IMR-90 (cell line): ENCODE measurements around the gene ZDHHC6. TPM values are rescaled to one million over a fixed set of nuclear protein-coding genes. Genes with fewer than 3 reads are reported as not detected.

Experiments
- ATAC-seq: fragments of 200-7000 bp; cut with Tn5 transposase; 2 replicates; pipeline ENCODE4 v1.9.1; 2020; ENCODE audit warnings: low read depth, mild to moderate bottlenecking, moderate library complexity
- BruUV-seq: library from RNA; stranded (reverse); fragments of 400-500 nt; replicated peaks from 2 replicates; lab custom pipeline; 2021; lab: Mats Ljungman, UMichigan
- CTCF ChIA-PET: fragments of 300-600 bp; formaldehyde crosslinking; extraction: SDS; loops from one replicate; lab custom pipeline; 2021; ENCODE audit warnings: antibody characterized with exemption; lab: Yijun Ruan, JAX
- POLR2A ChIA-PET: fragments of 300-600 bp; sonication (Branson Sonifier 250); formaldehyde crosslinking; loops from one replicate; lab custom pipeline; 2022; ENCODE audit warnings: antibody characterized with exemption; ENCODE audit not compliant: unreplicated experiment; lab: Charles Lee
- DNase-seq: peaks from one replicate; pipeline ENCODE4 v3.0.0; 2013
- H2AFZ ChIP-seq: replicated peaks from 2 replicates; pipeline ENCODE3; 2013; ENCODE audit warnings: low read length, mild to moderate bottlenecking; ENCODE audit not compliant: poor library complexity
- H2AK5ac ChIP-seq: 2 replicates; pipeline ENCODE4 v1.6.1; 2013; ENCODE audit warnings: low read depth, low read length, inconsistent platforms
- H2AK9ac ChIP-seq: replicated peaks from 2 replicates; pipeline ENCODE3; 2013; ENCODE audit warnings: mild to moderate bottlenecking, low read depth, low read length, moderate library complexity; ENCODE audit not compliant: poor library complexity
- H2BK120ac ChIP-seq: 2 replicates; pipeline ENCODE4 v1.6.1; 2013; ENCODE audit warnings: low read depth, low read length, inconsistent platforms
- H2BK15ac ChIP-seq: 3 replicates; pipeline ENCODE4 v1.6.1; 2013; ENCODE audit warnings: low read depth, low read length, inconsistent platforms
- H2BK20ac ChIP-seq: 2 replicates; pipeline ENCODE4 v1.6.1; 2013; ENCODE audit warnings: low read depth, mild to moderate bottlenecking, inconsistent platforms, low read length, moderate library complexity
- H2BK5ac ChIP-seq: 2 replicates; pipeline ENCODE4 v1.6.1; 2013; ENCODE audit warnings: mild to moderate bottlenecking, low read depth, low read length, inconsistent platforms; ENCODE audit not compliant: poor library complexity, severe bottlenecking
- H3K14ac ChIP-seq: replicated peaks from 2 replicates; pipeline ENCODE4 v1.6.1; 2013; ENCODE audit warnings: low read depth, low read length, inconsistent platforms
- H3K18ac ChIP-seq: 2 replicates; pipeline ENCODE4 v1.6.1; 2013; ENCODE audit warnings: low read depth, low read length, control low read depth
- H3K23ac ChIP-seq: 2 replicates; pipeline ENCODE4 v1.6.1; 2013; ENCODE audit warnings: low read depth, low read length, inconsistent platforms
- H3K27ac ChIP-seq: 2 replicates; pipeline ENCODE4 v1.5.1; 2013; ENCODE audit warnings: mild to moderate bottlenecking, control low read depth, low read length; ENCODE audit not compliant: insufficient read depth
- H3K27me3 ChIP-seq: 2 replicates; pipeline ENCODE4 v1.6.1; 2013; ENCODE audit warnings: low read length; ENCODE audit not compliant: control insufficient read depth, insufficient read depth
- H3K36me3 ChIP-seq: 2 replicates; pipeline ENCODE4 v1.6.1; 2013; ENCODE audit warnings: low read length, mixed read lengths; ENCODE audit not compliant: control insufficient read depth, insufficient read depth
- H3K4ac ChIP-seq: 2 replicates; pipeline ENCODE4 v1.6.1; 2013; ENCODE audit warnings: low read depth, low read length, inconsistent platforms
- H3K4me1 ChIP-seq: 2 replicates; pipeline ENCODE4 v1.6.1; 2013; ENCODE audit warnings: low read length, mixed read lengths; ENCODE audit not compliant: control insufficient read depth, insufficient read depth
- H3K4me2 ChIP-seq: 2 replicates; pipeline ENCODE4 v1.6.1; 2013; ENCODE audit warnings: low read depth, mild to moderate bottlenecking, control low read depth, low read length, moderate library complexity
- H3K4me3 ChIP-seq: 2 replicates; pipeline ENCODE4 v1.5.1; 2013; ENCODE audit warnings: low read depth, mild to moderate bottlenecking, control low read depth, low read length, moderate library complexity; ENCODE audit not compliant: insufficient read depth
- H3K56ac ChIP-seq: 2 replicates; pipeline ENCODE4 v1.6.1; 2013; ENCODE audit warnings: low read length, inconsistent platforms; ENCODE audit not compliant: insufficient read depth; ENCODE audit errors: extremely low read depth
- H3K79me1 ChIP-seq, 2 experiments: 2 replicates each; pipeline ENCODE4 v1.6.1; 2013; ENCODE audit warnings: low read length in 2 of 2, inconsistent platforms in 1 of 2, low read depth in 1 of 2
- H3K9ac ChIP-seq: 2 replicates; pipeline ENCODE4 v1.6.1; 2013; ENCODE audit warnings: low read depth, low read length, control low read depth
- H3K9me1 ChIP-seq: 2 replicates; pipeline ENCODE4 v1.6.1; 2013; ENCODE audit warnings: low read length, inconsistent platforms; ENCODE audit not compliant: insufficient read depth
- H3K9me3 ChIP-seq: 2 replicates; pipeline ENCODE4 v1.6.1; 2013; ENCODE audit warnings: low read length; ENCODE audit not compliant: control insufficient read depth, insufficient read depth
- H4K20me1 ChIP-seq: 2 replicates; pipeline ENCODE4 v1.6.1; 2013; ENCODE audit warnings: low read length, inconsistent platforms; ENCODE audit not compliant: insufficient read depth
- H4K5ac ChIP-seq: 2 replicates; pipeline ENCODE4 v1.6.1; 2013; ENCODE audit warnings: mild to moderate bottlenecking, low read depth, low read length, control low read depth
- H4K8ac ChIP-seq, 2 experiments: 2 replicates each; pipeline ENCODE4 v1.6.1; 2013; ENCODE audit warnings: low read depth in 2 of 2, low read length in 2 of 2, control low read depth in 1 of 2, inconsistent platforms in 1 of 2
- H4K91ac ChIP-seq: 2 replicates; pipeline ENCODE4 v1.6.1; 2013; ENCODE audit warnings: low read depth, low read length, inconsistent platforms; ENCODE audit not compliant: insufficient read depth
- BHLHE40 ChIP-seq: fragments of 150-350 bp; IDR thresholded peaks from 2 replicates; pipeline ENCODE4 v1.6.1; 2016; ENCODE audit warnings: mild to moderate bottlenecking, low read depth, low read length
- CEBPB ChIP-seq: IDR thresholded peaks from 2 replicates; pipeline ENCODE4 v1.6.1; 2012; ENCODE audit warnings: low read depth, low read length, improper control_type of control experiment
- CHD1 ChIP-seq: IDR thresholded peaks from 2 replicates; pipeline ENCODE4 v1.6.1; 2012; ENCODE audit warnings: low read depth, low read length, improper control_type of control experiment
- CTCF ChIP-seq: conservative IDR thresholded peaks from 2 replicates; pipeline ENCODE4 v1.5.1; 2012; ENCODE audit warnings: mild to moderate bottlenecking, low read depth, low read length, improper control_type of control experiment
- ELK1 ChIP-seq: fragments of 150-350 bp; IDR thresholded peaks from 2 replicates; pipeline ENCODE4 v1.6.1; 2016; ENCODE audit warnings: low read depth, mild to moderate bottlenecking, low read length, moderate library complexity, borderline replicate concordance
- FOS ChIP-seq: fragments of 150-350 bp; IDR thresholded peaks from 2 replicates; pipeline ENCODE4 v1.6.1; 2016; ENCODE audit warnings: low read depth, low read length
- MAFK ChIP-seq: IDR thresholded peaks from 2 replicates; pipeline ENCODE4 v1.6.1; 2012; ENCODE audit warnings: low read depth, low read length, improper control_type of control experiment
- MAZ ChIP-seq: IDR thresholded peaks from 2 replicates; pipeline ENCODE4 v1.6.1; 2012; ENCODE audit warnings: low read depth, mild to moderate bottlenecking, low read length, improper control_type of control experiment, moderate library complexity, borderline replicate concordance
- MXI1 ChIP-seq: IDR thresholded peaks from 2 replicates; pipeline ENCODE4 v1.6.1; 2012; ENCODE audit warnings: low read depth, mild to moderate bottlenecking, low read length, moderate library complexity, borderline replicate concordance
- NFE2L2 ChIP-seq: fragments of 150-350 bp; IDR thresholded peaks from 2 replicates; pipeline ENCODE4 v1.6.1; 2016; ENCODE audit warnings: low read depth, mild to moderate bottlenecking, low read length
- POLR2A ChIP-seq: IDR thresholded peaks from 2 replicates; pipeline ENCODE4 v1.6.1; 2012; ENCODE audit warnings: mild to moderate bottlenecking, low read depth, low read length
- RAD21 ChIP-seq: IDR thresholded peaks from 2 replicates; pipeline ENCODE4 v1.6.1; 2012; ENCODE audit warnings: low read length, improper control_type of control experiment
- RCOR1 ChIP-seq: IDR thresholded peaks from 2 replicates; pipeline ENCODE4 v1.6.1; 2012; ENCODE audit warnings: mild to moderate bottlenecking, low read length, improper control_type of control experiment; ENCODE audit not compliant: insufficient replicate concordance
- RFX5 ChIP-seq: IDR thresholded peaks from 2 replicates; pipeline ENCODE4 v1.8.0; 2012; ENCODE audit warnings: low read depth, mild to moderate bottlenecking, low read length, moderate library complexity
- SMC3 ChIP-seq: fragments of 150-350 bp; IDR thresholded peaks from 2 replicates; pipeline ENCODE4 v1.6.1; 2016; ENCODE audit warnings: low read depth, mild to moderate bottlenecking, antibody characterized with exemption, low read length, moderate library complexity
- USF2 ChIP-seq: fragments of 150-350 bp; IDR thresholded peaks from 2 replicates; pipeline ENCODE4 v1.6.1; 2017; ENCODE audit warnings: mild to moderate bottlenecking, antibody characterized with exemption, low read length, low read depth
- WGBS, 2 experiments: methylation state at CpG; one replicate each; pipeline versions ENCODE4 v1.1.5 to v1.1.7; 2013; ENCODE audit warnings: missing lambda C conversion rate in 2 of 2; ENCODE audit not compliant: insufficient read length in 1 of 2; ENCODE audit errors: extremely low coverage in 2 of 2; 5-methylcytosine and 5-hydroxymethylcytosine counted together
- dilution Hi-C: fragments of 300-500 bp; cut with HindIII; formaldehyde crosslinking; loops from one replicate; pipeline ENCODE4 v1.14.3; 2018; ENCODE audit warnings: low sequenced_read_pairs; ENCODE audit not compliant: unreplicated experiment
- in situ Hi-C: fragments of 300-500 bp; cut with MboI; formaldehyde crosslinking; loops from 3 replicates; pipeline ENCODE4 v1.14.3; 2019; ENCODE audit warnings: low sequenced_read_pairs, inconsistent platforms, mixed read lengths
- intact Hi-C: fragments of 100-400 bp; cut with micrococcal nuclease; formaldehyde crosslinking; loops from 2 replicates; pipeline ENCODE4 v1.10.0; 2022
- polyA plus RNA-seq, 3 experiments: library from polyadenylated mRNA; depleted of rRNA; stranded (reverse); fragments of >200 nt; gene quantifications; 2 replicates each; pipeline ENCODE4 v1.2.3, GENCODE V29; 2012; ENCODE audit warnings: low replicate concordance in 1 of 3
- total RNA-seq: library from RNA; depleted of rRNA; stranded (reverse); fragments of >200 nt; gene quantifications from 2 replicates; pipeline ENCODE4 v1.2.3, GENCODE V29; 2012

Gene ZDHHC6
- total and polyA plus RNA-seq, 2 of the 4 experiments (the other 2 are of a cell fraction) = 17.4 to 21.6 TPM

GRCh38 chr10:112456533-112456932, 9.8 kb upstream of the ZDHHC6 start:
- Histone ChIP-seq H3K14ac (no peak overlapping the region), H3K4me1 (0 out of 2 replicates have a peak, but pooled peaks cover 2% of the 10 kb centered on the region), H2BK15ac (no peak overlapping the region), H2BK20ac (no peak overlapping the region), H4K91ac (no peak overlapping the region), H2BK120ac (no peak overlapping the region), H4K5ac (no peak overlapping the region), H2AK9ac (no peak overlapping the region), H3K9ac (no peak overlapping the region), H2AK5ac (no peak overlapping the region), H3K36me3 (peaks cover 2% of the 10 kb centered on the region), H3K56ac (no peak overlapping the region), H2BK5ac (no peak overlapping the region), H3K4ac (no peak overlapping the region), H4K20me1 (no peaks in the 10 kb centered on the region), H2AFZ (no peak overlapping the region), H3K9me1 (peaks cover 3% of the 10 kb centered on the region; the same call in 1 of the 2 replicates), H3K23ac (no peak overlapping the region), H3K27me3 (no peaks in the 10 kb centered on the region), H3K9me3 (no peaks in the 10 kb centered on the region), H3K4me3 (no peak overlapping the region), H3K27ac (no peak overlapping the region), H4K8ac (no peak overlapping the region), H3K18ac (no peak overlapping the region), H3K79me1 (peaks cover 28 to 30% of the 10 kb centered on the region in 2 experiments), H3K4me2 (no peak overlapping the region)
- POLR2A ChIA-PET = no interaction called here
- in situ Hi-C loops (no loop called here), intact Hi-C loops (no loop called here), dilution Hi-C loops (no loop called here)
- ATAC-seq (no peak), DNase-seq (no peak)
- TF ChIP-seq ELK1 = no peak
- TF ChIP-seq USF2 = no peak
- TF ChIP-seq MXI1 = no peak
- TF ChIP-seq MAZ = no peak
- TF ChIP-seq CHD1 = no peak
- TF ChIP-seq MAFK = no peak
- no peak for TF ChIP-seq CTCF
- no peak for TF ChIP-seq POLR2A
- no peak for TF ChIP-seq RAD21
- TF ChIP-seq NFE2L2 = no peak
- TF ChIP-seq CEBPB = no peak
- no peak for TF ChIP-seq BHLHE40
- no peak for TF ChIP-seq FOS
- no peak for TF ChIP-seq RCOR1
- TF ChIP-seq RFX5 = no peak
- no peak for TF ChIP-seq SMC3
- CTCF ChIA-PET = interaction anchor here (0.6 to 1.1 kb wide), 2 partner anchors 15 to 80 kb away, joined by 3 to 4 read pairs; no protein-coding TSS in a partner anchor
- no TSS peak for BruUV-seq
- no CpG with 5 or more reads among the region's 2 CpGs for WGBS, 2 experiments
